ENCODE measurements around the gene THAP4.

THAP4 gene, protein sequence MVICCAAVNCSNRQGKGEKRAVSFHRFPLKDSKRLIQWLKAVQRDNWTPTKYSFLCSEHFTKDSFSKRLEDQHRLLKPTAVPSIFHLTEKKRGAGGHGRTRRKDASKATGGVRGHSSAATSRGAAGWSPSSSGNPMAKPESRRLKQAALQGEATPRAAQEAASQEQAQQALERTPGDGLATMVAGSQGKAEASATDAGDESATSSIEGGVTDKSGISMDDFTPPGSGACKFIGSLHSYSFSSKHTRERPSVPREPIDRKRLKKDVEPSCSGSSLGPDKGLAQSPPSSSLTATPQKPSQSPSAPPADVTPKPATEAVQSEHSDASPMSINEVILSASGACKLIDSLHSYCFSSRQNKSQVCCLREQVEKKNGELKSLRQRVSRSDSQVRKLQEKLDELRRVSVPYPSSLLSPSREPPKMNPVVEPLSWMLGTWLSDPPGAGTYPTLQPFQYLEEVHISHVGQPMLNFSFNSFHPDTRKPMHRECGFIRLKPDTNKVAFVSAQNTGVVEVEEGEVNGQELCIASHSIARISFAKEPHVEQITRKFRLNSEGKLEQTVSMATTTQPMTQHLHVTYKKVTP

DNA sequence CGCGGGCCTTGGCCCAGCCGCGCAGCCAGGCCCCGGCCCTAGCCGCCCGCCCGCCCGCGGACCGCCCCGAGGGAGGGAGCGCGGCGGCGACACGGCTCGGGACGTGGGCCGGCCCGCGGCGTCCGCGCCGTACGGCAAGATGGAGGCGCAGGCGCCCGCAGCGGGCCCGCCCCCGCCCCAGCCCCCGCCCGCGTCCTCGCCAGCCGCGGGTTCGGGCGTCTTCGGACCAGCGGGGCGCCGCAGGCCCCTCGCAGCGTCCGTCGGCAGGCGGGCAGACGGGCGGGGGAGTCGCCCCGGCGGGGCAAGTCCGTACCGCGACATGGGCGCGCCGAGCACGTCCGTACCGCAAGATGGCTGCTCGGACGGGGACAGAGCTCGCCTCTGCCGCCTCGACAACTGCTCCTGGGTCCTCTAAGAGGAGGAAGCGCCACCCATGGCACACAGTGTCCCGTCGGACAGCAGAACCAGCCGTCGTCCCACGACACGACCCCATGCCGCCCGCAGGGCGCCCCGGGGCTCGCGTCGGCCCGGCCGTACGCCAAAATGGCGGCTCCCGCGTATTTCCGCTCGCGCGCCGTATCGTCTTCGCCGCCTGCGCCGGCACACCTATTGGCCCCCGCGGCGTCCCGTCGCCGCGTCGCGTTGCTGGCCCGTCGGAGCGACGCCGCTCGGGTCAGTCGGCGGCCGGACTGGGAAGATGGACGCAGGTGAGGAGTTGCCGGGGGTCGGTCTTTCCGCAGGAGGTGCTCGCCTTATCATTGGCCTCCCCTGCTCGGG, at the start of gene THAP4, which contains the start of gene ATG4B:
TSS of gene THAP4 (minus strand) at position 141 of the 777 bp plus-strand sequence. CDS start 141 bp downstream, outside the sequence.
TSS of gene ATG4B (plus strand) at position 676 of the 777 bp plus-strand sequence. CDS start at position 698, 22 bp downstream.
- peak; percentile 68 for DNase-seq

DNA sequence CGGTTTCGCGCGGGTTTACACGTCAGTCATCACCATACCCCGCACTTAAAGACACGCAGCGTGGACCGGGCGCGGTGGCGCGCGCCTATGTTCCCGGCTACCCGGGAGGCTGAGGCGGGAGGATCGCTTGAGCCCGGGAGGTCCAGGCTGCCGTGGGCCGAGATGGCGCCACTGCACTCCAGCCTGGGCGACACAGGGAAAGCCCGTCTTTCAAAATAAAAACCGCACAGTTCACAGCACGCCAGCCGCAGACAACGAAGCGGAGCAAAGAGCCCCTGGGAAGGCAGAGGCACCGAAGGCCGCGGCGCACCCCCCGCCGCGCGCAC, 49.3 kb upstream of the THAP4 start:
- DNase-seq, result peak; percentile 1

DNA sequence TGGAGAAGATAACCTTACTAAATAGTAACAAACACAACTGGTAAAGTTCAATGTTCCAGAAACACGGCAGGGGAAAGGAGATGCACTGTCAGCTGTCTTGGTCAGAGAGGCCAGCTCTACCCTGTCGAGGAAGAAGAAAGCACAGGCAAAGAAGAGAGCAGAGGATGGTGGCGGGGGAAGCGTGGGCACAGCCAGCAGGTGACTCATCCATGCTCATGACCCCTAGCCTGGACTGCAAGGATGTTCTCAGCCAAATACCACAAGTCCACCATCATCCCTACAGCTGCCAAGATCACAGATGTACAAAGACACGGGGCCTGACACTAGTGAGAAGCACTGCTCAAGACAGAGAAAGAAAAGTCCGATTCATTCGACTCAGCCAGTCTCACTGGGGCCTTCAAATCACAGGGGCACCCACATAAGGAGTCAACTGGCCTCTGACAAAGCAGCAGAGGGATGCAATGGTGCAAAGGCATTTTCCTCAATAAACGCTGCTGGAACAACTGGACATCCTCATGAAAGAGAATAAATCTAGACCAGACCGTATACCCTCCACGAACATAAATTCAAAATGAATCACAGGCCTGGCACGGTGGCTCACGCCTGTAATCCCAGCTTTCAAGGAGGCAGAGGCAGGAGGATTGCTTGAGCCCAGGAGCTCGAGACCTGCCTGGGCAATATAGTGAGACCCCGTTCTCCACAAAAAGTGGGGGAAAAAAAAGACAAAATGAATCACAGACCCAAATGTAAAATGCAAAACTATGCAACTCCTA, 44.1 kb upstream of the THAP4 start:
- no peak for DNase-seq

DNA sequence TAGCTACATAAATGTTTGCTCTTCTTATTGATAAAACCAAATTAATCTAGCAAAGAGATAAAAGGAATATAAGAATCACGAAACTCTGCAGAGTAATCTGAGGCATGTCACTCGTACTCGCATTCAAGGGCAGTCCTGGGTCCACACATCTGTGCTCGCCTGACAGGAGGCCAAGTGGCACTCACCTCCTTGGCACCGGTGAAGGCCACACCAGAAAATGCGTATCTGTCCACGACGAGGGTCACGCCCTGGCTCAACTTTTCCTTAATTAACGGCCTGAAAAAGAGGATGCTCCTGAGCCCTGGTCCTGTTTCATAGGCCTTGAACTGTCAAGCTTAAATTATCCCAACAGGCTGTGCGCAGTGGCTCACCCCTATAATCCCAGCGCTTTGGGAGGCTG, 43.1 kb upstream of the THAP4 start:
- no peak for DNase-seq

DNA sequence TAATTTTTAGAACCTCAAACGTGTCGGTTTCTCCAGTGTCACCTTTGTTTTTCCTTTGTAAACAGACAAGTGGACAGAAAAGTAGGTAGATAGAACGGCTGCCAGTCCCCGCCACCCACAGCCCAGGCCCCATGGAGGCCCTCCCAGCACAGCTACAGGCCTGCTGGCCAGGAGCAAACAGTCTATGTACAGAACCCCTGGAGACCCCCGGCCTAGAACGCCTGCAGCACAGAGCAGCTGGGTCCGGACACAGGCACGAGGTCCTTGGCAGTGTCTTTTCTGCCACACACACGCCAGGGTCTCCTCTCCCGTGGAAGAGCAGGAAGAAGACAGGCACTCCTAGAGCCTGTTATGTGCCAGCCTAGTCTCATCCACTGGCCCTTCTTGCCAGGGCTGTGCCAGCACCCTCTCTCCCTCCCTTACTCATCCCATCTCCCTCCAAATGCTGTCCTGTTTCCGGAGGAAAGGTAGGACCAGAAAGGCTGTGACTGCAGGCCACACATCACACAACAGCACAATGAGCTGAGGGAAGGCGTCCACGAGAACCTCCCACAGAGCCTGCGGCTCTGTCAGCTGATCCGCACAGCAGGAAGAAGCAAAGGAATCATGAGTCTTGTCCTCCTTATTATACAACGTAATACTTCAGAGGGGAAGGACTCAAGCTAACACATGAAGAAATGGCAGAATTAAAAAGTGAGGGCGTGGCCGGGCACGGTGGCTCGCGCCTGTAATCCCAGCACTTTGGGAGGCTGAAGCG, 42.0 kb upstream of the THAP4 start:
- DNase-seq, result no peak

DNA sequence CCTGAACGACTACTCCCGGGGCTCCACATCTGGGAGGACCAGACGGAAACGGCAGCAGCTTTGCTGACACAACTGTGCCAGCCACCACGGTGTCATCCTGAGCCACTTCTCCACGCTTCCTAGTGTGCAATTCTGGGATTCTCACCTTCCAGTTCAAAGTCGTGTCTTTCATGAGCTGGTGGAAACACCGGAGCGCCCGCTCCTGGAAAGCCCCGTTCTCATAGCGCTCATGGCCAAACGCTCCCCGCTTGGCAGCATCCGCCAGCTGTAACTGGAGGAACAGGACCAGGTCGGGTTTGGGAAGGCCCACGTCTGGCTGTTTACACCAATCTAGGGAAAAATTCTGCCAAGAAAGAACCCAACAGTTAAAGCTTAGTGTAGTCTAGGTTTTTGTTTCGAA, 41.3 kb upstream of the THAP4 start:
- DNase-seq, result no peak

DNA sequence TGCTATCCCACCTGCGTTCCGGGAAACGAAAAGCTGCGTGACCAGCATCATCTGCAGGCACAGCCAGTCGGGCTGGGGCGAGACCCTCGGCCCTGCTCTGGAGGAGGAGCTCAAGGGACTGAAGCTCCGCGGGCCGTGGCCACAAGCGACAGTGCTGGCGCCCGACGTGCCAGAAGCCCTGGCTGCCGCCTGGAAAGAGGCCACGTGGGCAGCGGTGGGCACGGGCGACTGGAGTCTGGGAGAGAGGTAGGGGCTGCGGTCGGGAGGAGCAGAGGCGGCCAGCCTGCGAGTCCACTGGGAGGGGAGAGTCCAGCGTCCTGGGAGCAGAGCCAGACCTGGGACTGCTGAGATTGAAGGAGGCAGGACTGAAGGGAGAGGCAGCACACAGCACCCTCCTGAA, 40.4 kb upstream of the THAP4 start:
- no peak for DNase-seq

DNA sequence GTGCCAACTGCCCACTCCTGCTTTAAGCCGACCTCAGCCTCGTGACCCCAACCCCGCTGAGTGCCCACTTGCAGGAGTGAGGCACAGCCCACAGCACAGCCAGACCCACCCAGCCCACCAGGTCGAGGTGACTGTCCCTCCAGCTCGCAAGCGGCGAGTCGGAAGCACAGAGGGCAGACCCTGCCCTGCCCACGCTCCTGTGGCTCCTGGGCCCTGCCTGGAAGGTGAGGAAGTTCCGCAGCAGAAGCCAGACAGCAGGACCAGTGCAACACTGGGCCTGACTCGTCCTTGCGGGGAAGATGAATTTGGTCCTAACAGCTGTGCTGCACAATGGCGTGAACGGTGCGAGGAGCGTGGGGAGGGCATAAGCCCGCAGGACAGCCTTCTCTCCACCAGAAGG, 39.7 kb upstream of the THAP4 start:
- no peak for DNase-seq

DNA sequence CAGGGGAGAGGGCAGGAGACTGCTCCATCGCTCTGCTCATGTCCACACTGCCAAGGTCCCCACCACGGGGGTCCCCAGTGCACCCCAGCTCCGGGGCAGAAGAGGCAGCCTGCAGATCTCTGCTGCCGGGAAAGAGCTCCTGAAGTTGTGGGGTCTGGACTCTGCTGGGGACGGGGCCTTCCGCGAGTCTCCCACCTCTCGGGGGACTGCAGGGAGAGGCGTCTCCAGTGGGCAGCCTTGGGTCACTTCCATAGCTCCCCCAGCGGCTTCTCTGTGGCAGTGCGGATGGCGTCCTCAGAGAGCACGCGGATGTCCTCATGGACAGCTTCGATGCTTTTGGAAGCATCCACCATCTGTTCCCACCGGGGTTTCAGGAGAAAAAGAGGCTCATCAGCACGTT, 38.9 kb upstream of the THAP4 start:
- DNase-seq, result no peak

DNA sequence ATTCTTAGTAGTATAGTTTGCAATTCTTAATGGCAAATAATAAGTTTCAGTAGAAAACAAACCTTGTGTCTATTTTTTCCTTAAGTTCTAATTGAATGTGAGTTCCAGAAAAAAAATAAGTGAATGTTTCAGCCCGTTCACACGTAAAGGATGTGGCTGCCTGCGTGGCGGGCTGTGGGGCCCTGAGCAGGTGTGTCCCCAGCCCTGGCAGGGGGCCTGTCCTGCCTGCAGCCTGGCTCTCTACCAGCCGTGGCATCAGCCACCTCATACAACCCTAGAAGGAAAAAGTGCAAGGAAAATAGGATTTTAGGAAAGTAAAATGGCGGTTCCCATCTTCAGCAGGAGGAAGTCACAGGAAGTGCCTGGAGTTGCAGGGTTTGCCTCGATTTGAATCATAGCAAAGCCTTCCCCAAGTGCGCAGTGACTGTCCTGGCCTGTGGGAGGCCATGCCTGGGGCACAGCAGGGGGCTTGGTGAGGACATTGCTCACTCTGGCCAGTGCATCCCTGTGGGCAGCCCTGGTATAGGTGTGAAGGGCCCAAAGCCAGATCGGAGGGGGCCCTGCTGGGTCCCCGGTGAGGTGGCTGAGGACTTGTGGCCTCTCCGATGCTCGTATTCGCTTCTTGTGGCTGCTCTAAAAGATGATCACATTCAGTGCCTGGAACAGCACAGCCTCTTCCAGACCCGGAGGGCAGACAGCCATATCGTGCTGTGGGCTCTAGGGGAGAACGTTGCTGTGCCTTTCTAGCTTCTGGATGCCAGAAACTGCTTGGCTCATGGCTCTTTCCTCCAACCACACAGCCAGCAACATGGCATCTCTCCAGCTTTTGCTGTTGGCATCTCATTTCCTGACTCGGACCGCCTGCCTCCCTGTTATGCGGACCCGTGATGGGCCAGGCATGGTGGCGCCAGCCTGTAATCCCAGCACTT, 37.1 kb upstream of the THAP4 start:
- DNase-seq, result no peak

DNA sequence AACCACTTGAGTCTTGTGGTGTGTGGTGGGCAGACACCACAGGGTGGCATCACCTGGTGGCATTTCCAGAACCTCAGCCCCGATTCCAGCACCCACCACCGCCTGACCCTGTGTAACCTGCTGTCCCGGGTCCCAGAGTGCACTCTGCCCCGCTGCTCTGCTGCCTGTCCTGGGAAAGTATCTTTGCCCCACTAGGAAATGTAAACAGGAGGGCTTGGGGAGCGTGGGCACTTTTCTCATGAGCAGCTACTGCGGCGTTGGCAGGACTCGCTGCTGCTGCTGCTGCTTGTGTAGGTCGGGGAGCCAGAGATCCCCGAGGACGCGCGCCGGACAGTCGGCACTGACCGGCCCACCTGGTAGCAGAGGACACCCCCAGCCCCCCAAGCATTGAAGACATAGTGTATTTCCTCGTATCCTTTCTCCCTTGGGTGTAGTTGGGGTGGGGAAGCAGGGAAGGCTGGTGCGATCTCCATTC, 36.3 kb upstream of the THAP4 start:
- DNase-seq, result no peak

DNA sequence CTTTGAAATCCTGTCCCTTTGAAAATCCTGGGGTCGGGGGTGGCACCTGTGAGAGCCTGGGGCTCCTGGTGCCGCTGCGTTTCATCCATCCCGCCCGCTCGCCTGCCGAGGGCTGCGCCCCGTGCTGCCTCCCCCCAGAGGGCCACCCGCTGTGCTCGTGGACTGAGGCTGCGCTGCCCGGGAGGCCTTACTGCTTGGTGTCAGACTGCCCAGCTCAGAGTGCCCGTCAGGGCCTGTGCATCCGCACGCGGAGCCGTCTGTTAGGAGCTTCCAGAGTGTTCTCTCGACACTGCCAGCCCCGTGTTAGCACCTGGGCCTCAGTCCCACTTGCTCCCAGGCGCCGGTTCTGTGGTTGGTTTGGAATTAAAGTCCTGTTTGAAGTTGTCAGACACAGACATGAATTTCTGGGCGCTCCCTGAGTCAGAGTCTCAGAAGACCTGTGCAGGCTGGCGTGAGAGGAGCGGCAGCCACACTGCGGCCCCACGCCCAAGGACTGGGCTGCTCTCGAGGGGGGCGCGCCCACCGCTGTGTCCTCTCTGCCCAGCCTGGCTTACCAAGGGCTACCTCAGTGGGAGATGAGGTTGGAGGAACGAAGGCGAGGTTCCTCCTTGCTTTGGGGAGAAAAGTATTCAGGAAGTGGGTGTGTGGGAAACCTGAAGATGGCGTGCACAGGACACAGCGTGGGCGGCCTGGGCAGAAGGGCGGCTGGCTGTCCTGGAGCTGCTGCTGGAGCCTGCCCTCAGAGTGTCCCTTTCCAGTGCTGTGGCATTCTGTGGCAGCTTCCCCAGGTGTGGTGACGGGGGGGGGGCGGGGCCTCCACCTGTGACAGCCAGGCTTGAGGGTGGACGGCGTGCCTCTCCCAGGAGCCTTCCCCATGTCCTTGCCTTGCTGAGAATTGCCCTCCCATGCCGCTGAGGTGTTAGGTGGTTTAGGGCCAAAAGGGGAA, 35.6 kb upstream of the THAP4 start:
- DNase-seq, result no peak

DNA sequence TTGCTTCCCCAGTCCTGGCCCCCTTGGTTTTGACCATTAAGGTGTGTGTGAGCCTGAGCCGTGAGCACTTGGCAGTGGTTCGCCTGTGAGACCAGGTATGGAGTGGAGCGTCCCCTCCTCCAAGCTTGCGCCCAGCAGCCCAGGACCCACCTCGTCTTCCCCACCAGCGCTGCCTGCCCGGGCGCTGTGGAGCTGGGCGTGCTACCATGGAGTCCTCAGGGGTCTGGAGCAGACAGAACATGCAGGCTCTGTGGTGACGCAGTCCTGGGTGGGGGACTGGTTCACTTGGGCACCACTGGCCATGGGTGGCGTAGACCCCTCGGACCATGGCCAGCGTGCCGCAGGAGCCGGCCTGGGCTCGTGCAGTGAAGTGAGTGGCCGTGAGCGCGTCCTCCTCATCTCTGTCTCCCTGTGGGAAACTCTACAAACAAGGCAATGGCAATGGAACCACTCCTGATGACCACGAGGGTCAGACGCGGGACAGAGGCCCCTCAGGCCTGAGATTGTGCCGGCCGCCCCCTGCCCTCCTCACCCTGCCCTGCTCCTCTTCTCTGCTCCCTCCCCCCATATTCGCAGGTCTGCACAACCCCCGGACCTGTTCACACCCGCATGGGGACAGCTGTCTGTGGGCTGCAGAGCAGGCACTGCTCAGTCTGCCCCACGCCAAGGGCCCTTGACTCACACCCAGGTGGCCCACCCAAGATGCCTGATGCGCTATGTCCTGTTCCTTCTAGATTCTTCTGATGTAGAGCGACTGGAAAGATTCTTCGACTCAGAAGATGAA, 34.7 kb upstream of the THAP4 start:
- DNase-seq, result no peak

DNA sequence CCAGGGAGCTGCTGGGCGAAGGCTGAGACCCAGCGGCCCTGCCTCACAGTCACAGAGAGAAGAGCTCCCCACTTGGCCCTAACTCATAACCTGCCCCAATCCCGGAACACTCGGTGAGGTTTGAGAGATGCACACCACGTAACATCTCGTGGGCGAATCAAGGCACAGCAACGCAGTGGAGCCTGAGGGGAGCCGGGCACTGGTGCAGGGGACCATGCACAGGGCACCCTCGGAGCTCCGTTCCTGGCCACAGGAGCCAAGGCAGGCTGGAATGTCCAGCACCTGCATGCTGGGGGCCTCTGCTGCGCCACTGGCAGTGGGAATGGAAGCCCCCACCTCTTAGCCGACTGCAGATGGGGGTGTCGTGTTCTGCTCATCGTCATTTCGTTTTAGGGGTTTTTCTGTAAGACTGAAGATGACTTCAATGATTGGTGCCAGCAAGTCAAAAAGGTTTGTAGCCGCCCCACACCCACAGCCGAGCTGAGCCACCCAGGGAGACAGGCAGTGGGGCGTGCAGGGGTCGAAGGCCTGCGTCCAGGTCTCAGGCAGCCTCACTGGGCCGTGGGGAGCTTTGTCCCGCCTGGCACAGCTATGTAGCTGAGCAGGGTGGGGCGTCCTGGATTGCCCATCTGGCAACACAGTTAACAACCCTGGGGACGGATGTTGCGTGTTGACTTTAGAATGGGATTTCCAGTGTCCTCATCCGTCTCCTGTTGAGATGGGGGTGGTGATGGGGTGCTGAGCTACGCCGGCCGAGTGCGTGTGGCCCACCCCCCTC, 33.6 kb upstream of the THAP4 start:
- DNase-seq, result no peak

DNA sequence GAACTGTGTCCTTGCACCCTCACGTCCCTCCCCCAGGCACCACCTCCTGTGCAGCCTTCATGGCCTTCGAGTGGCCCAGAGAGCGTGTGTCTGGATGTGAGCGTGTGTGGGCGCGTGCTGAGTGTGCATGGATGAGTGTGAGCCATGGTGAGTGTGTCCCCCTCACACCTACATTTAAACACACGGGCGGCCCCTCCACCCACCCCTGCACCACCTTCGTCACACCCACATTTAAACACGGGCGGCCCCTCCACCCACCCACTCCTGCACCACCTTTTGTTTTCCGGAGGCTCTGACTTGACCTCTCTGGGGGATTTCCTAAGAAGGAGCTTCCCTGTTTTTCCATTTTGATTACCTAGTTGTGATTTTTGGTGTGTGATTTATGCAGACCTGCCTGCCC, 31.9 kb upstream of the THAP4 start:
- DNase-seq, result no peak

DNA sequence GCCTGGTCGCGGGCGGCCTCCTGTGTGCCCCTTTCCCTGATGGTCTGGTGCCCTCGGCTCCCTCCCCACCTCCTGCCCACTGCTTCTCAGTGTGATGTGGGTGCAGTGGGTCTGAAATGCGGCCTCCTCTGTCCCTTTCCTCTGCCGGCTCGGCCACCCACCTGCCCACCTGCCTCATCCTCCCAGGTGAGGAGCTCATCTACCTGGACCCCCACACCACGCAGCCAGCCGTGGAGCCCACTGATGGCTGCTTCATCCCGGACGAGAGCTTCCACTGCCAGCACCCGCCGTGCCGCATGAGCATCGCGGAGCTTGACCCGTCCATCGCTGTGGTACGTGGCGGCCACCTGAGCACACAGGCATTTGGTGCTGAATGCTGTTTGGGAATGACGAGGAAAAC, 31.4 kb upstream of the THAP4 start:
- no peak for DNase-seq

DNA sequence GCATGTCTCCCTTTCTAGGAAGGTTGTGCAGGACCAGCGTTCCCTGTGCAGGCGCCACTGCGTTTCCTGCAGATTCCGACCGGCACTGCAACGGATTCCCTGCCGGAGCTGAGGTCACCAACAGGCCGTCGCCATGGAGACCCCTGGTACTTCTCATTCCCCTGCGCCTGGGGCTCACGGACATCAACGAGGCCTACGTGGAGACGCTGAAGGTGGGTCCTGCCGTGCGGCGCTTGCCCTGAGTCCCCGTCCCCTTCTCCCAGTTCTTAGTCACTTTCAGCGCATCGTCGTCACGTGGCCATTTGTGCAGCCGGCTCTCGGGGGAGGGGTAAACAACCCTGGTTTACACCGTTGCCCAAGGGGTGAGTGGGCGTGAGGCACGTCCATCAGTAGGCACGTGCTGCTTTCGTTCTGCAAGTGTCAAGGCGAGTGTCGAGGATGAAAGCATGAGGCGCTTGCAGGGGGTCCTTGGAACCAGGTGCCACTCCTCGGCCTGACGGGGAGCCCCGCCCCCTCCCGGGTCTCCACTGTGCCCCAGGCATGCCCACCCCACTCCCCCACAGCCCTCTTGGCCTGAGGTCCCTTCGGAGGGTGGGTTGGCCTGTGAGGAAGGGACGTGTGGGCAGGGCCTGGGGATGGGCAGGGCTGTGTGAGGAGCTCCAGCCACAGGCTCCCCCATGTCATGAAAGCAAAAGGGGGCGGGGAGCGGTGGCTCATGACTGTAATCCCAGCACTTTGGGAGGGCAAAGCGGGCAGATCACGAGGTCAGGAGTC, 29.9 kb upstream of the THAP4 start:
- DNase-seq, result no peak
